NCI-H524 treated with DMSO at 0.1 percent for 48 hours (cell line): ENCODE results near the gene TRIP6.
"Not testable (repeated sequence)": the region's sequence is repeated elsewhere in the genome, so short reads cannot be mapped to it uniquely, and the experiment has no call there.

ENCODE experiments used
- DNase-seq: peaks from one replicate; lab custom pipeline; 2025; lab: John Stamatoyannopoulos, UW

The TRIP6 gene

DNA sequence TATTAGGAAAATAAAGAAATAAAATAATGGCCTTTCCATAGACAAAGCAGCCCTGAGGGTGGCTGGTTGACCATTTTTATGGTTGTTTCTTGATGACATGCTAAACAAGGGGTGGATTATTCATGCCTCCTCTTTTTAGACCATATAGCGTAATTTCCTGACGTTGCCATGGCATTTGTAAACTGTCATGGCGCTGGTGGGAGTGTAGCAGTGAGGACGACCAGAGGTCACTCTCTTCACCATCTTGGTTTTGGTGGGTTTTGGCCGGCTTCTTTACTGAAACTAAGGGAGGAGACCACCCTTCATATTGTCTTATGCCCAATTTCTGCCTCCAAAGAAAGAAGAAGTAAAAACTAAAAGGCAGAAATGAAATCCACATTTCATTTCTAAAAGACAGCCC, 52.1 kb downstream of the TRIP6 start:
- DNase-seq = not testable (repeated sequence)

DNA sequence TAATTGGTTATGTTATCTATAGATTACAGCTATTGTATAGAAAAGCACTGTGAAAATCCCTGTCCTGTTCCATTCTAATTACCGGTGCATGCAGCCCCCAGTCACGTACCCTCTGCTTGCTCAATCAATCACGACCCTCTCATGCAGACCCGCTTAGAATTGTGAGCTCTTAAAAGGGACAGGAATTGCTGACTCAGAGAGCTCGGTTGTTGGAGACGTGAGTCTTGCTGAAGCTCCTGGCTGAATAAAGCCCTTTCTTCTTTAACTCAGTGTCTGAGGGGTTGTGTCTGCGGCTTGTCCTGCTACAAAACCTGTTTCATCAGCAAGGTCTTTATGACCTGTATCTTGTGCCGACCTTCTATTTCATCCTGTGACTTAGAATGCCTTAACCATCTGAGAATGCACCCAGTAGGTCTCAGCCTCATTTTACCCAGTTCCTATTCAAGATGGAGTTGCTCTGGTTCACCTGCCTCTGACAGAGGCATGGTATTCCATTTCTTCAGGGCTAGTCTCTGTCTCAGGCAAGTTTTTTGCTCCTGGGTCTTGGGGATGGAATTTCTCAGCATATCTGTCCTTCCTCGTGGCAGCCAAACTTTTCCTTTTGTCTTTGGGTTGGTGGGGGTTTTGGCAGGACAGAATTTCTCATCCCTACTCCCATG, 52.7 kb downstream of the TRIP6 start:
- not testable (repeated sequence) for DNase-seq

- DNase-seq = no peak
Observed at GRCh38 chr7:100921039-100921438, 53.9 kb downstream of the TRIP6 start.
